Mammary epithelial cell (primary cell): Measurements from ENCODE around the gene SNRNP35.

Experiments
- CTCF ChIP-seq, 2 donors: IDR thresholded peaks in 1 of 2; conservative IDR thresholded peaks in 1 of 2; 2 replicates each; pipeline ENCODE4 v1.5.1; 2011 to 2012; ENCODE audit warnings: inconsistent platforms in 2 of 2, low read length in 2 of 2, mild to moderate bottlenecking in 2 of 2, control low read depth in 1 of 2, low read depth in 1 of 2; ENCODE audit not compliant: insufficient read depth in 1 of 2; ENCODE audit errors: extremely low read depth in 1 of 2
- EZH2 ChIP-seq: IDR thresholded peaks from 2 replicates; pipeline ENCODE4 v1.6.1; 2012; ENCODE audit warnings: low read length, inconsistent platforms, borderline replicate concordance

- TF ChIP-seq CTCF (conservative IDR thresholded peaks at IDR 0.05 in 1 of 2, IDR thresholded peaks at IDR 0.05 in 1 of 2; ENCODE audit: extremely low read depth in 1 of 2, insufficient read depth in 1 of 2, low read depth in 1 of 2, low read length in 2 of 2) = no peak
- TF ChIP-seq EZH2 = no peak
Measured at GRCh38 chr12:123433615-123434014, 24.3 kb upstream of the SNRNP35 start.
